GM12892 (cell line): ENCODE data around the gene SMG7.

Experiments
- POLR2A ChIP-seq: IDR thresholded peaks from 2 replicates; pipeline ENCODE4 v1.6.1; 2011; ENCODE audit warnings: low read depth, low read length, control low read depth
- POLR2AphosphoS5 ChIP-seq: IDR thresholded peaks from 2 replicates; pipeline ENCODE4 v1.6.1; 2011; ENCODE audit warnings: low read depth, low read length, control low read depth

DNA sequence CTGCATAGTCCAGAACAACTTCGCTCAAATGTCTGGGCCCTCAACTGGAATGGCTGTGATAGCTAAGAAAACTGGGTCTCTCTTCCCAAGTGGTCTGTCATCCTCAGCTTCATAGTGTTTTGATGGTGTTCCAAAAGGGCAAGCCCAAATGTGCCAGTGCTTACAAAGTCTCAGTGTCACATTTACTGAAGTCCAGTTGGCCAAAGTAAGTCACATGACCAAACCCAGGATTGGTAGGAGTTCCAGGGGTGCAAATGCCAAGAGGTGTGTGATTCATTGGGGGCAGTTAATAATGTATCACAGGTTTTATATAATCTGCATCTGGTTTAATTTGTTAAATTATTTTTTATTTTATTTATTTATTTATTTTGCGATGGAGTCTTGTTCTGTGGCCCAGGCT lies 24.9 kb downstream of the SMG7 start:
- TF ChIP-seq POLR2AphosphoS5, result no peak
- no peak for TF ChIP-seq POLR2A
